GM03348 (cell line): Measurements from ENCODE around the gene SEMA3E.
"Not testable (repeated sequence)": the region's sequence is repeated elsewhere in the genome, so short reads cannot be mapped to it uniquely, and the experiment has no call there.

ENCODE experiments used
- DNase-seq: peaks from one replicate; pipeline ENCODE4 v3.0.0; 2012; ENCODE audit warnings: low spot score

Gene SEMA3E

DNA sequence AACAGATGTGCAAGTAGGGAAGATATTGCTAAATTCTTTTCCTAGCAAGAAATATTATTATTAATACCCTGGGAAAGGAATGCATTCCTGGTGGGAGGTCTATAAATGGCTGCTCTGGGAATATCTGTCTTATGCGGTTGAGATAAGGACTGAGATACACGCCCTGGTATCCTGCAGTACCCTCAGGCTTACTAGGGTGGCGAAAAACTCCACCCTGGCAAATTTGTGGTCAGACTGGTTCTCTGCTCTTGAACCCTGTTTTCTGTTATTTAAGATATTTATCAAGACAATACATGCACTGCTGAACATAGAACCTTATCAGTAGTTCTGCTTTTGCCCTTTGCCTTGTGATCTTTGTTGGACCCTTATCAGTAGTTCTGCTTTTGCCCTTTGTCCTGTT, 96.4 kb downstream of the SEMA3E start:
- not testable (repeated sequence) for DNase-seq

DNA sequence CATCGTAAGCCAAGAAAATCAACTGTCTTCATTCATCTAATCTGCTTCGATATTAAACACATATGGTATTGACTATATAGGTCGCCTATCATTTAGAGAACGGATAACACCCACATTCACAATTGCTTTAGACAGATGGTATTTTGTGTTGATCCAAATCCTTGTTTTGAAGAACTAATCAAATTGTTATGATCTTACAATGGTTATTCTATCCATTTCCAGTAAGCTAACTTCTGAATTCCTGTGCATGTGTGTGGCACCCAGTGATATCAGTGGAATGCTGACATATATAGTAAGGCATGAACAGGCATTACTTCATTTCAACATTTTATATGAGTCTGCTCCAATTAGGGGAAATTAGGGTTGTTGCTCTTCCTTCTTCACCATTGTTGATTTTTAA, 98.8 kb downstream of the SEMA3E start:
- DNase-seq = peak; percentile 55

GRCh38 chr7:83548250-83548649, 100.7 kb downstream of the SEMA3E start:
- DNase-seq = no peak

DNA sequence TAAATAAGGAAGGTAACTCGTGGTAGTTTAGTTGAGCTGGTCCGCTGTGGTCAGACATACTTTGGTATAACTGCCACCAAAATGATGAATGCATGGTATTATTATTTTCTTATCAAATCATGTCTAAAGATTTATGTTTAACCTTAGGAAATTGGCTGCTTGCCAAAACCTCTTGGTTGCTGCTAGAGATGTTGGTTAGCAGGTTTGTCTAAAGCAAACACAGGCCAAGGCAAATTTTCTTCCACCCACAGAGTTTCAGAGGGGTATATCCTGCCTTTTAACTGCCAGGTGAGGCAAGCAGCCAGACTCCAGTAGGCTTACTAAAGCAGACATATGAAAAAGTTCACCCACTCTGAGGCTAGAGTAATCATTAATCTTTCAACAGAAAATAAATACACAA, 101.4 kb downstream of the SEMA3E start:
- peak; percentile 4 for DNase-seq

DNA sequence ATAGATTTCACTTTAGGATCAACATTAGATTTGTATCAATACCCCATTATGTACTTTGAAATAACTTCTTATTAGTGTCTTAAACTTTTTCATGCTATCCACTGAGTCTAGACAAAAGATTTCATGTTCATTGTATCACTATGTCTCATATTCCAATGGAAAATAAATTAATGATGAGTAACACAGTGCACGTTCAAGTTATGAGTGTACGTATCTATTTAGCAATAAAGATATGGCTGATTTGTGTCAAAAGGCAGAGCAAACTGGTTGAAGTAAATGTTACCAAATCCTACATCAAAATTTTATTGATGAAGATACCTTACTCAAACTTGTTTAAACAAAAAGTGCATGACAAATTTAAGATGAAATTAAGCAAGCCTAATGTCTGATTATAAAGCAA, 102.4 kb downstream of the SEMA3E start:
- DNase-seq = peak; percentile 4

- DNase-seq = no peak
Measured at GRCh38 chr7:83541187-83541960, 107.6 kb downstream of the SEMA3E start.

- DNase-seq = no peak
Measured at GRCh38 chr7:83534488-83534887, 114.5 kb downstream of the SEMA3E start.

- peak; percentile 3 for DNase-seq
Measured at GRCh38 chr7:83532219-83532618, 116.7 kb downstream of the SEMA3E start.

DNA sequence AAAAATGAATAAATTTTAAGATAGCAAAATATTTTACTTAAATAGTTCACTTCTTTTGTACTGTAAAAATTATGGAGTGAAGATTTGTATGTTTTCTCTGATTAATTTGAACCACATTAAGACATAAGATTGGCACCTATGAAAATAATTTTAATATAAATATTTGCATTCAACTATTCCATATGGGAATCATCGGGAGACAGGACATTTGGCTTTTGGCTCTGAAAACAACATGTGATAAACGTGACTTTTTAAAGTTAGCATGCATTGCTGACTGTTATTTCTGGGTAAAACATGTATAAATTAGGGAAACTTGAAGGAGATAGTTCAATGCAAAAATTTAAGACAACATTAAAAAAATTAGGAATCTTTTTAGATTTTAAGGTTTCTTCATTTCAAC, 117.2 kb downstream of the SEMA3E start:
- no peak for DNase-seq

DNA sequence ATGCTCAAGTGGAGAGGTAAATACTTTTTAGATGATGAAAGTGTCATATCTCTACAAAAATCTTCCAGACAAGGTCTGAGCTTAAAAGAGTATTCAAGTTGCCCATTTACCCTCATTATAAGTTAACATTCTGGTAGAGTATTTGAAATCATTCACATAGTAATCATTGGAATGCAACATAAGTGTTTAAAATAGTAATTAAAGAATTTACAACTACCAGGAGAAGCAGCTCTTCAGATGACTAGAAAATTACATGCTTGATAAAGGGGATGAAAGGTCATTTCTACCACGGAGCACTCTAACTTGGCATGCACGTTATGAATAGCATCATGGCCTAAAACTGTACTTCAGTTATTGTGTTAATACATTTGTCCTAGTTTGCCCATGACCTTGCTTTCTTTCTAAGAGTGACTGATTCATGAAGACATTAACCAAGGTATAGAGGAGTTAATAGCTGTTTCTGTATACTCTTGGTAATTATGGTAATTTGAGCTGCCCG, 120.0 kb downstream of the SEMA3E start:
- DNase-seq = no peak

GRCh38 chr7:83524277-83525075, 124.5 kb downstream of the SEMA3E start:
- DNase-seq = peak; percentile 5

- no peak for DNase-seq
Measured at GRCh38 chr7:83520726-83521125, 128.2 kb downstream of the SEMA3E start.

DNA sequence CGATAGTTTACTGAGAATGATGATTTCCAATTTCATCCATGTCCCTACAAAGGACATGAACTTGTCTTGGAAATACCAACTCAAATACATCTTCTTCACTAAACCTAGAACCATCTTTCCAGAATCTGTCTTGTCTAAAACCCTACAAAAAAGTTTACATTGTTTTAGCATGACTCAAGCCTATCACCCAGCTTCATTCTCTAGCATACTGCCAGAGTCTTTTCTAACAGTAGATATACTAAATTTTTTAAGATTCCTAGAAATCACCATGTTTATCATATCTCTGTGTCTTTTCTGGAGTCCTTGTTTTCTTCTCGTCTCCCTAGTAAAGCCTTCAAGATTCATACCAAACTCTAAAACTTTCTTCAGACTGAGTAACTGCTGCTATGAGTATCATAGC, 129.7 kb downstream of the SEMA3E start:
- DNase-seq = peak; percentile 3

GRCh38 chr7:83517035-83517700, 131.8 kb downstream of the SEMA3E start:
- no peak for DNase-seq

- DNase-seq = no peak
Measured at GRCh38 chr7:83514977-83515376, 134.0 kb downstream of the SEMA3E start.

- DNase-seq = no peak
Measured at GRCh38 chr7:83509255-83510021, 139.5 kb downstream of the SEMA3E start.

- no peak for DNase-seq
Measured at GRCh38 chr7:83504330-83504729, 144.6 kb downstream of the SEMA3E start.

DNA sequence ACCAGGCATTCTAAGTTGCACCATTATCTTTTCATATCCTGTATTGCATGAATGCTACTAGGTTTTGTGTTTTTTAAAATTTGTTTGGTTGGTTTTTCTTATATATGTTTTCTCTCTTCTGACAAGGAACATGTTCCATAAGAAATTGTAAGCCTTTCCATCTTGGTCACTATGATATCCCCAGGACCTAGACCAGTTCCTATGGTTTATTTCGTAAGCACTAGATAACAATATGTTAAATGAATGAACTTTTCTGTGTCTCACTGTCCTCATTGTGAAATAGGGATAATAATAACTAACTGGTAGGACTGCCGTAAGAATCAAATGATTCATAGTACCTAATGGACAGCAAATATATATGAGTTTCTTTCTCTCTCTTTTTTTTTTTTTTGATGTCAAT, 146.3 kb downstream of the SEMA3E start:
- DNase-seq = no peak

DNA sequence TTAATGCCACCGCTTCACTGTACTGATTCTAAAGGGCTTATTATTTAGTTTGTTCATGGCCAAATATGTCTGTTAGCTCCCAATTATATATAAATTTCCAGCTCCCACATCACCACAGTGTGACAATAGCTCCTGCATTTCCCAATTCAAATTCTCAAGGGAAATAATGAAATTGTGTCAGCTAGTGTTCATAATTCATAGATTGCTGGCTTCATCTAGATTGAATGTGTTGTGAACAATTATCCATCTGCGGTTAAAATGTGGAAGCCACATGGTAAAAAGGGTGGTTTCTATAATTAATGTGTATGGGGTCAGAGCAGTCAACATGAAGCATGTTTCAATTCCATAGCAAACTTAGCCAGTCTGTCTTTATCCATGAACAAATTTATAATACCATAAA, 154.3 kb downstream of the SEMA3E start:
- no peak for DNase-seq

- no peak for DNase-seq
Measured at GRCh38 chr7:83492802-83493201, 156.1 kb downstream of the SEMA3E start.

GRCh38 chr7:83487801-83488200, 161.1 kb downstream of the SEMA3E start:
- DNase-seq = no peak

DNA sequence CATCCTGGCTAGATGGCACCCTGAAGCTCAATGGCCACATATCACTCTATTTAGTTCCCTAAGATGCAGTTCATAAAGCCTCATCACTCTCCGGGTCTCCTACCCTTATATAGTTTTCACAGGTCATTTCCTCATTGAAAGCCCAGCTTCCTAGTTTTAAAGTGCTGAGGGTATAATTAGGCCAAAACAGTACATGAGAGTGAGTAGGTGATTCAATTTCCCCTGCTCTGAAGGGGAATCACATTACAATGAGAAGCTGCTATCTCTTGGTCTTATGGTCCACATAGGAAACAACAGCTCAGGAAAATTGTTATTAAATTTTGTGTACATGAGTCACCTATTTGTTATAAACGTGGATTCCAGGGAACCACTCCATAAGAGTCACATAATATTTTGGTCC, 162.0 kb downstream of the SEMA3E start:
- no peak for DNase-seq
